Liver (tissue), 9 donors: Measurements from ENCODE around the gene IRF4. TPM values are rescaled to one million over a fixed set of nuclear protein-coding genes. Genes with fewer than 3 reads are reported as not detected.

ENCODE experiments used
- DNase-seq: peaks from one replicate; pipeline ENCODE4 v3.0.0-alpha.2; 2017; ENCODE audit warnings: low spot score
- H3K27ac ChIP-seq, 2 donors: one replicate each; pipeline ENCODE4 v1.7.0; 2013; ENCODE audit warnings: inconsistent platforms in 2 of 2, low read length in 2 of 2, control low read depth in 1 of 2, low read depth in 1 of 2, mild to moderate bottlenecking in 1 of 2
- H3K27me3 ChIP-seq, 4 donors: one replicate each; pipeline versions ENCODE4 v1.6.1 to v1.7.0; 2013; ENCODE audit warnings: low read length in 3 of 4, inconsistent platforms in 1 of 4, mild to moderate bottlenecking in 1 of 4, moderate library complexity in 1 of 4; ENCODE audit not compliant: control insufficient read depth in 4 of 4, insufficient read depth in 4 of 4
- H3K36me3 ChIP-seq, 4 donors: one replicate each; pipeline versions ENCODE4 v1.6.1 to v1.7.0; 2013; ENCODE audit warnings: low read length in 3 of 4, mild to moderate bottlenecking in 3 of 4, low read depth in 1 of 4, moderate library complexity in 1 of 4; ENCODE audit not compliant: control insufficient read depth in 4 of 4, insufficient read depth in 3 of 4
- H3K4me1 ChIP-seq, 4 donors: one replicate each; pipeline versions ENCODE4 v1.6.1 to v1.7.0; 2013; ENCODE audit warnings: low read length in 3 of 4, mild to moderate bottlenecking in 3 of 4, moderate library complexity in 1 of 4; ENCODE audit not compliant: control insufficient read depth in 4 of 4, insufficient read depth in 4 of 4
- H3K4me3 ChIP-seq, 3 donors: one replicate each; pipeline versions ENCODE4 v1.6.1 to v1.7.0; 2013; ENCODE audit warnings: low read length in 3 of 3, control low read depth in 1 of 3, low read depth in 1 of 3, mild to moderate bottlenecking in 1 of 3
- H3K9ac ChIP-seq, 2 donors: one replicate each; pipeline ENCODE4 v1.7.0; 2013; ENCODE audit warnings: low read length in 2 of 2, mild to moderate bottlenecking in 2 of 2, moderate library complexity in 2 of 2, control low read depth in 1 of 2, low read depth in 1 of 2
- H3K9me3 ChIP-seq, 4 donors: one replicate each; pipeline versions ENCODE4 v1.6.1 to v1.7.0; 2013; ENCODE audit warnings: low read length in 3 of 4; ENCODE audit not compliant: control insufficient read depth in 4 of 4
- CTCF ChIP-seq: fragments of 150-350 bp; IDR thresholded peaks from 2 replicates; pipeline ENCODE4 v1.5.1; 2017; ENCODE audit warnings: improper control_type of control experiment, low read depth, low read length; ENCODE audit not compliant: missing input control
- EGR1 ChIP-seq, 2 donors: IDR thresholded peaks; 2 replicates each; pipeline ENCODE4 v1.6.1; 2016 to 2018; ENCODE audit warnings: antibody characterized with exemption in 2 of 2, low read depth in 2 of 2
- FOXA1 ChIP-seq: IDR thresholded peaks from 2 replicates; pipeline ENCODE4 v1.6.1; 2016; ENCODE audit warnings: antibody characterized with exemption
- FOXA2 ChIP-seq: IDR thresholded peaks from 2 replicates; pipeline ENCODE4 v1.6.1; 2016; ENCODE audit warnings: antibody characterized with exemption
- GABPA ChIP-seq, 2 donors: IDR thresholded peaks in 1 of 2; conservative IDR thresholded peaks in 1 of 2; 2 replicates each; pipeline ENCODE4 v1.6.1; 2016; ENCODE audit warnings: antibody characterized with exemption in 2 of 2, mild to moderate bottlenecking in 1 of 2, moderate library complexity in 1 of 2
- HNF4A ChIP-seq, 2 donors: conservative IDR thresholded peaks; 2 replicates each; pipeline ENCODE4 v1.6.1; 2016; ENCODE audit warnings: antibody characterized with exemption in 2 of 2, mild to moderate bottlenecking in 2 of 2
- HNF4G ChIP-seq: IDR thresholded peaks from 2 replicates; pipeline ENCODE4 v1.6.1; 2016; ENCODE audit warnings: antibody characterized with exemption
- JUND ChIP-seq, 2 donors: IDR thresholded peaks; 2 replicates each; pipeline ENCODE4 v1.6.1; 2016; ENCODE audit warnings: antibody characterized with exemption in 2 of 2
- MAX ChIP-seq: IDR thresholded peaks from 2 replicates; pipeline ENCODE4 v1.6.1; 2016; ENCODE audit warnings: antibody characterized with exemption
- NR2F2 ChIP-seq: IDR thresholded peaks from 2 replicates; pipeline ENCODE4 v1.6.1; 2016; ENCODE audit warnings: antibody characterized with exemption
- RAD21 ChIP-seq, 2 donors: IDR thresholded peaks; 2 replicates each; pipeline ENCODE4 v1.6.1; 2016; ENCODE audit warnings: antibody characterized with exemption in 2 of 2, mild to moderate bottlenecking in 2 of 2
- RXRA ChIP-seq, 2 donors: IDR thresholded peaks; 2 replicates each; pipeline ENCODE4 v1.6.1; 2017 to 2018; ENCODE audit warnings: antibody characterized with exemption in 2 of 2, mild to moderate bottlenecking in 1 of 2
- SP1 ChIP-seq: IDR thresholded peaks from 2 replicates; pipeline ENCODE4 v1.6.1; 2018; ENCODE audit warnings: antibody characterized with exemption, mild to moderate bottlenecking
- TAF1 ChIP-seq: conservative IDR thresholded peaks from 2 replicates; pipeline ENCODE4 v1.6.1; 2016; ENCODE audit warnings: antibody characterized with exemption, mild to moderate bottlenecking
- YY1 ChIP-seq: IDR thresholded peaks from 2 replicates; pipeline ENCODE4 v1.6.1; 2016; ENCODE audit warnings: antibody characterized with exemption, mild to moderate bottlenecking
- WGBS: extraction: QIAGEN DNeasy Blood & Tissue Kit; methylation state at CpG from one replicate; pipeline ENCODE4 v1.1.7; 2013; 5-methylcytosine and 5-hydroxymethylcytosine counted together
- polyA plus RNA-seq, 2 donors: library from polyadenylated mRNA; stranded (reverse) in 1 of 2; unstranded in 1 of 2; fragments of 200-250 nt in 1 of 2; fragments of >200 nt in 1 of 2; fragmentation: Nextera tagmentation in 1 of 2; extraction: Ambion mirVana in 1 of 2; gene quantifications; one replicate each; pipeline versions ENCODE4 v1.2.1 to v1.2.3, GENCODE V29; 2013 to 2015
- total RNA-seq, 2 donors: library from RNA; depleted of rRNA; stranded (reverse); fragments of >200 nt; gene quantifications; one replicate each; pipeline ENCODE4 v1.2.3, GENCODE V29; 2014
- TF ChIP-seq, protein P1 (sequence below): IDR thresholded peaks from 2 replicates; pipeline ENCODE4 v1.6.1; 2016; ENCODE audit warnings: antibody characterized with exemption
- TF ChIP-seq, protein P2 (sequence below): IDR thresholded peaks from 2 replicates; pipeline ENCODE4 v1.6.1; 2016; ENCODE audit warnings: antibody characterized with exemption, mild to moderate bottlenecking
- TF ChIP-seq, protein P3 (sequence below): IDR thresholded peaks from 2 replicates; pipeline ENCODE4 v1.6.1; 2016; ENCODE audit warnings: antibody characterized with exemption
- donor health status: healthy.
- donor health status: healthy.
- donor health status: healthy.
- donor health status: healthy.
- donor health status: healthy.

Gene IRF4
- total and polyA plus RNA-seq, 4 donors, result 0.68 to 1.6 (median 1.1) TPM

GRCh38 chr6:345747-346385, 45.7 kb upstream of the IRF4 start:
- WGBS, result 92% methylated on average over 17 of the region's 17 CpGs

DNA sequence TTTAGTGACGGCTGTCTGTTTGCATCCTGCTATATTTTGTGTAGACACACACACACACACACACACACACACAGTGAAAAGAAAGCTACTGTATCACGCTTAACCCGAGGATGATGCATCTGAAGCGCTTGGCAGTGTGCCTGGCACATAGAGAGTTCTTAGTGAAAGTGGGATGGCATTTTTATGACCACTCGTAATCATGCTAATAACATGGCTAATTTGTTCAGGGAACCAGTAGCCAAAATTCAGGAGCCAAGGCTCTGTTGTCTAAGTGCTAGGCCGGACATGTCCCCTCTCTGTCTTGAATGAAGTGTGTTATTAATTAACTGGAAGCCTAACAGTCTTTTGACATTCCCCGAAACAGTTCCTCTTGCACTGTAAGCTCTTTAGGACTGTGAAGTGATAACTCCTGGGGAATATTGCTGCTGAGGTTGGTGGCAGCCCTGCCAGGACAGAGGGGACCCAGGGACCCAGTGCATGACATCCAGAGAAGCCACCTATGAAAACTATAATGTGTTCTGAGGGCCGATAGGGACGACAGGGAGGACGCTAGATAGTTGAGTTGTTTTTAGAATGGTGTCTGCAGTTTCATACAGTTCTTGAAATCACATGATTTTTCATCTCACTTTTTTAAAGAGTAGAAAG, 45.0 kb upstream of the IRF4 start:
- no peak overlapping the region for H3K4me3 ChIP-seq
- WGBS, result 84% methylated on average over 10 of the region's 10 CpGs
- no peaks in the 10 kb centered on the region for H3K27me3 ChIP-seq
- no peaks in the 10 kb centered on the region for H3K9me3 ChIP-seq
- H3K4me1 ChIP-seq, result no peaks in the 10 kb centered on the region
- H3K27ac ChIP-seq, result no peak overlapping the region
- H3K9ac ChIP-seq, result no peak overlapping the region
- H3K36me3 ChIP-seq, result peaks cover 2 to 18% (median 8%) of the 10 kb centered on the region in 4 donors
- no peak for DNase-seq
- TF ChIP-seq, protein P1, sequence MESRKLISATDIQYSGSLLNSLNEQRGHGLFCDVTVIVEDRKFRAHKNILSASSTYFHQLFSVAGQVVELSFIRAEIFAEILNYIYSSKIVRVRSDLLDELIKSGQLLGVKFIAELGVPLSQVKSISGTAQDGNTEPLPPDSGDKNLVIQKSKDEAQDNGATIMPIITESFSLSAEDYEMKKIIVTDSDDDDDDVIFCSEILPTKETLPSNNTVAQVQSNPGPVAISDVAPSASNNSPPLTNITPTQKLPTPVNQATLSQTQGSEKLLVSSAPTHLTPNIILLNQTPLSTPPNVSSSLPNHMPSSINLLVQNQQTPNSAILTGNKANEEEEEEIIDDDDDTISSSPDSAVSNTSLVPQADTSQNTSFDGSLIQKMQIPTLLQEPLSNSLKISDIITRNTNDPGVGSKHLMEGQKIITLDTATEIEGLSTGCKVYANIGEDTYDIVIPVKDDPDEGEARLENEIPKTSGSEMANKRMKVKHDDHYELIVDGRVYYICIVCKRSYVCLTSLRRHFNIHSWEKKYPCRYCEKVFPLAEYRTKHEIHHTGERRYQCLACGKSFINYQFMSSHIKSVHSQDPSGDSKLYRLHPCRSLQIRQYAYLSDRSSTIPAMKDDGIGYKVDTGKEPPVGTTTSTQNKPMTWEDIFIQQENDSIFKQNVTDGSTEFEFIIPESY, result no peak
- TF ChIP-seq TAF1 (no peak), NR2F2 (no peak), HNF4A (conservative IDR thresholded peaks at IDR 0.05) (no peak), YY1 (no peak), SP1 (no peak), RXRA (IDR thresholded peaks at IDR 0.05) (no peak), MAX (no peak), JUND (IDR thresholded peaks at IDR 0.05) (no peak), EGR1 (IDR thresholded peaks at IDR 0.05; ENCODE audit: low read depth in 2 of 2) (no peak), CTCF (no peak), FOXA1 (no peak), FOXA2 (no peak), GABPA (IDR thresholded peaks at IDR 0.05 in 1 of 2, conservative IDR thresholded peaks at IDR 0.05 in 1 of 2) (no peak), RAD21 (IDR thresholded peaks at IDR 0.05) (no peak), HNF4G (no peak)
- TF ChIP-seq, protein P2, sequence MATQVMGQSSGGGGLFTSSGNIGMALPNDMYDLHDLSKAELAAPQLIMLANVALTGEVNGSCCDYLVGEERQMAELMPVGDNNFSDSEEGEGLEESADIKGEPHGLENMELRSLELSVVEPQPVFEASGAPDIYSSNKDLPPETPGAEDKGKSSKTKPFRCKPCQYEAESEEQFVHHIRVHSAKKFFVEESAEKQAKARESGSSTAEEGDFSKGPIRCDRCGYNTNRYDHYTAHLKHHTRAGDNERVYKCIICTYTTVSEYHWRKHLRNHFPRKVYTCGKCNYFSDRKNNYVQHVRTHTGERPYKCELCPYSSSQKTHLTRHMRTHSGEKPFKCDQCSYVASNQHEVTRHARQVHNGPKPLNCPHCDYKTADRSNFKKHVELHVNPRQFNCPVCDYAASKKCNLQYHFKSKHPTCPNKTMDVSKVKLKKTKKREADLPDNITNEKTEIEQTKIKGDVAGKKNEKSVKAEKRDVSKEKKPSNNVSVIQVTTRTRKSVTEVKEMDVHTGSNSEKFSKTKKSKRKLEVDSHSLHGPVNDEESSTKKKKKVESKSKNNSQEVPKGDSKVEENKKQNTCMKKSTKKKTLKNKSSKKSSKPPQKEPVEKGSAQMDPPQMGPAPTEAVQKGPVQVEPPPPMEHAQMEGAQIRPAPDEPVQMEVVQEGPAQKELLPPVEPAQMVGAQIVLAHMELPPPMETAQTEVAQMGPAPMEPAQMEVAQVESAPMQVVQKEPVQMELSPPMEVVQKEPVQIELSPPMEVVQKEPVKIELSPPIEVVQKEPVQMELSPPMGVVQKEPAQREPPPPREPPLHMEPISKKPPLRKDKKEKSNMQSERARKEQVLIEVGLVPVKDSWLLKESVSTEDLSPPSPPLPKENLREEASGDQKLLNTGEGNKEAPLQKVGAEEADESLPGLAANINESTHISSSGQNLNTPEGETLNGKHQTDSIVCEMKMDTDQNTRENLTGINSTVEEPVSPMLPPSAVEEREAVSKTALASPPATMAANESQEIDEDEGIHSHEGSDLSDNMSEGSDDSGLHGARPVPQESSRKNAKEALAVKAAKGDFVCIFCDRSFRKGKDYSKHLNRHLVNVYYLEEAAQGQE, result no peak
- TF ChIP-seq, protein P3, sequence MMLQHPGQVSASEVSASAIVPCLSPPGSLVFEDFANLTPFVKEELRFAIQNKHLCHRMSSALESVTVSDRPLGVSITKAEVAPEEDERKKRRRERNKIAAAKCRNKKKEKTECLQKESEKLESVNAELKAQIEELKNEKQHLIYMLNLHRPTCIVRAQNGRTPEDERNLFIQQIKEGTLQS, result no peak

More at GRCh38 chr6:345747-346385, 45.7 kb upstream of the IRF4 start:
- Histone ChIP-seq H3K36me3 (peaks cover 2 to 18% (median 8%) of the 10 kb centered on the region in 4 donors), H3K27ac (no peak overlapping the region), H3K9me3 (no peaks in the 10 kb centered on the region), H3K4me3 (no peak overlapping the region), H3K4me1 (no peaks in the 10 kb centered on the region), H3K9ac (no peak overlapping the region), H3K27me3 (no peaks in the 10 kb centered on the region)
- no peak for DNase-seq
- no peak for TF ChIP-seq YY1
